ENCODE data around the gene GHDC. TPM values are rescaled to one million over a fixed set of nuclear protein-coding genes. Genes with fewer than 3 reads are reported as not detected.

Gene GHDC
- total and polyA plus RNA-seq, 7 donors: 4.7 to 11.5 (median 7.7) TPM

DNA sequence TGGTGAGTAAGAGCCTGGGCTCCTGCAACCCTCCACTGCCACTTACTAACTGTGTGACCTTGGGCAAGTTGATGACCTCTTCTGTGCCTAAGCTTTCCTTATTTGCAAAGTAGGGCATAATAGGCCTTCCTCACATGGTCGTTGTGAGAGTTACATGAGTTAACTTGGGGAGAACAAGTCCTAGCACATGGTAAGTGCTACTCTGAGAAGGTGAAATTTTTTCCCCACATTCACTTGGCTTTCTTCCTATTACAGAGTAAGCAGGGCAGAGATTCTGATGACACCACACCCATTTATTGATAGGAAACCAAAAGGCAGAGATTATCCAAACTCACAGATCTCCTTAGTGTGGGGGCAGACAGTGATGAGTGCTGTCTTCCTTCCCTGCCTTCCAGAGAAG, 15.0 kb downstream of the GHDC start:
- no peaks in the 10 kb centered on the region for H3K9me3 ChIP-seq
- H3K36me3 ChIP-seq (ENCODE audit: insufficient read depth in 1 of 2, low read depth in 1 of 2): no peaks in the 10 kb centered on the region
- no peak overlapping the region for H3K27ac ChIP-seq
- intact Hi-C loops (cut with DNase I): no loop called here
- H3K27me3 ChIP-seq (ENCODE audit: insufficient read depth in 3 of 3, low read length in 2 of 3): peaks cover 0 to 32% (median 7%) of the 10 kb centered on the region in 3 donors
- WGBS, 3 donors: 18 to 31% (median 28%) methylated on average over 1 of the region's 1 CpG
- TF ChIP-seq, protein P1, sequence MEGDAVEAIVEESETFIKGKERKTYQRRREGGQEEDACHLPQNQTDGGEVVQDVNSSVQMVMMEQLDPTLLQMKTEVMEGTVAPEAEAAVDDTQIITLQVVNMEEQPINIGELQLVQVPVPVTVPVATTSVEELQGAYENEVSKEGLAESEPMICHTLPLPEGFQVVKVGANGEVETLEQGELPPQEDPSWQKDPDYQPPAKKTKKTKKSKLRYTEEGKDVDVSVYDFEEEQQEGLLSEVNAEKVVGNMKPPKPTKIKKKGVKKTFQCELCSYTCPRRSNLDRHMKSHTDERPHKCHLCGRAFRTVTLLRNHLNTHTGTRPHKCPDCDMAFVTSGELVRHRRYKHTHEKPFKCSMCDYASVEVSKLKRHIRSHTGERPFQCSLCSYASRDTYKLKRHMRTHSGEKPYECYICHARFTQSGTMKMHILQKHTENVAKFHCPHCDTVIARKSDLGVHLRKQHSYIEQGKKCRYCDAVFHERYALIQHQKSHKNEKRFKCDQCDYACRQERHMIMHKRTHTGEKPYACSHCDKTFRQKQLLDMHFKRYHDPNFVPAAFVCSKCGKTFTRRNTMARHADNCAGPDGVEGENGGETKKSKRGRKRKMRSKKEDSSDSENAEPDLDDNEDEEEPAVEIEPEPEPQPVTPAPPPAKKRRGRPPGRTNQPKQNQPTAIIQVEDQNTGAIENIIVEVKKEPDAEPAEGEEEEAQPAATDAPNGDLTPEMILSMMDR (IDR thresholded peaks at IDR 0.05): no peak
- peaks cover 10% of the 10 kb centered on the region for H3K4me1 ChIP-seq
- no peak for ATAC-seq
- no peak overlapping the region for H3K4me3 ChIP-seq
- no peak for DNase-seq

DNA sequence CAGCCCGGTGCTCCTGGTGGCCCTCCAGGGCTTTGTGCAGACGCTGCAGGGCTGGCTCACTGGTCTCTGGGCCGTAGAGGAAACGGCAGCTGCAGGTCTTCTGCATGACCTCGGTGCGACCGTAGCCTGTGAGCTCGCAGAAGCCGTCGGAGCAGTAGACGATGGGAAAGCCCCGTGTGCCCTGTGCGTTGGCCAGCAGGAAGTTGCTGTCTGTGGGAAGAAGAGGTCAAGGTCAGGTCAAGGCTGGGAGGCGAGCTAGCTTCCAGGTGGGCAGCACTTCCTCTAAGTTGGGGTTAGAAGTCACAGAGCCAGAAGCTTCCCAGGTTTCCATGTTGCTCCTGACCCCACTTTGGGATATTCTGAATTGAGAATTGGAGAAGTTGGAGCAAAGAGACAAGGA, 15.5 kb downstream of the GHDC start:
- TF ChIP-seq, protein P1 (IDR thresholded peaks at IDR 0.05): no peak
- WGBS, 3 donors: 24 to 37% (median 32%) methylated on average over 14 of the region's 14 CpGs

DNA sequence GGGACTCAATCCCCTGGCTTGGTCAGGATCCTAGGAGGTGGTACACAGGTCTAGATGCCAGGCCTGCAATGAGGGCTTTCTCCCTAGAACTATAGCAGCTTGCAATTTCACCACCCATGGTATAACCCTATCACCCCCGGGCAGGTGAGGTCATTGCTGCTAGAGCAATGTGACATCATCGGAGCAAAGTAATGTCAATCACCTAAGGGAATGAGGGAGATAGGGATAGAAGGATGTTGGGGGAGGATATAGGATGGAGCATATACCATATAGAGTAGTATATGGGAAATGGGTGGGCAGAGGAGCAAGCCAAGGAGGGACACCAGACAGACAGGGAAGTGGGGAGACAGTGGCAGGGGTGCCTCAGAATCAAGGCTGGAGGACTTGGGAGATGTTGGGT, 16.6 kb downstream of the GHDC start:
- peaks cover 0 to 32% (median 7%) of the 10 kb centered on the region in 3 donors for H3K27me3 ChIP-seq (ENCODE audit: insufficient read depth in 3 of 3, low read length in 2 of 3)
- H3K4me3 ChIP-seq: no peak overlapping the region
- intact Hi-C loops (cut with DNase I): no loop called here
- DNase-seq: no peak
- no peaks in the 10 kb centered on the region for H3K9me3 ChIP-seq
- peaks cover 3% of the 10 kb centered on the region for H3K4me1 ChIP-seq
- H3K27ac ChIP-seq: no peak overlapping the region
- H3K36me3 ChIP-seq (ENCODE audit: insufficient read depth in 1 of 2, low read depth in 1 of 2): no peaks in the 10 kb centered on the region
- 85 to 88% (median 87%) methylated on average over 2 of the region's 2 CpGs for WGBS, 3 donors
- ATAC-seq: no peak
- TF ChIP-seq, protein P1 (IDR thresholded peaks at IDR 0.05): no peak

More for the DNA sequence above, 15.5 kb downstream of the GHDC start:
- intact Hi-C loops (cut with DNase I): no loop called here
- no peak for ATAC-seq
- H3K4me1 ChIP-seq: peaks cover 7% of the 10 kb centered on the region
- H3K9me3 ChIP-seq: no peaks in the 10 kb centered on the region
- H3K4me3 ChIP-seq: no peak overlapping the region
- peaks cover 0 to 32% (median 7%) of the 10 kb centered on the region in 3 donors for H3K27me3 ChIP-seq (ENCODE audit: insufficient read depth in 3 of 3, low read length in 2 of 3)
- DNase-seq: no peak
- no peaks in the 10 kb centered on the region for H3K36me3 ChIP-seq (ENCODE audit: insufficient read depth in 1 of 2, low read depth in 1 of 2)
- no peak overlapping the region for H3K27ac ChIP-seq

DNA sequence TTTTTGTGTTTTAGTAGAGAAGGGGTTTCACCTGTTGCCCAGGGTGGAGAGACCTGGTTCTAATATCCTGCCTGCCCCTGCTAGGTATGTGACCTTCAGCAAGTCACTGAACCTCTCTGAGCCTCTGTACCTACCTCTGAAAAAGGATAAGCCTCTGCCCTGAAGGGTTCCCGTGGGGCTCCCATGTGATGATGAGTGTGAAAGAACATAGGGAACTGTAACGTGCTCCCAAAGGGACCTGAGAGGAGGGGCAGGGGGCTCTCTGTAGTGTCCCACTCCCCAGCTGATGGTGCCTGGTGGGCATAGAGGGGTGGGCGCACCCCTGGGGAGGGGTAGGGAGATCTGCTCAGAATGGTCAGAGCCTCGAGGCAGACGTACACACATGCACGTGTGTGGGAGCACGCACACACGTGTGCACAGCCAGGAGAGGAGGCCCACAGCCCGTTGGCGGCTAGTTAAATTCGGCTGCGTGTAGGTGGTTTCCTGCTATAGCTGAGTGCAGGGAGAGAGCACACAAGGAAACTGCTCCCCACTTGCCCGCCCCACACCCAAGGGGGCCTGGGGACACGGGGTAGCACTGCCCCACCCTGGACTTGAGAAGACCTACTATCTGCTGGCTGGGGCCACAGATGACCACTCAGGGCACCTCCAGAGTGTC, 20.0 kb downstream of the GHDC start:
- ATAC-seq (no peak), DNase-seq (no peak)
- Histone ChIP-seq H3K27me3 (ENCODE audit: insufficient read depth in 3 of 3, low read length in 2 of 3) (no peaks in the 10 kb centered on the region), H3K4me3 (no peak overlapping the region), H3K27ac (no peak overlapping the region), H3K4me1 (no peaks in the 10 kb centered on the region), H3K36me3 (ENCODE audit: insufficient read depth in 1 of 2, low read depth in 1 of 2) (no peaks in the 10 kb centered on the region), H3K9me3 (no peaks in the 10 kb centered on the region)
- TF ChIP-seq, protein P1 (IDR thresholded peaks at IDR 0.05): no peak
- WGBS, 3 donors: 67 to 75% (median 68%) methylated on average over 11 to 14 of the region's 14 CpGs
- intact Hi-C loops (cut with DNase I): no loop called here

DNA sequence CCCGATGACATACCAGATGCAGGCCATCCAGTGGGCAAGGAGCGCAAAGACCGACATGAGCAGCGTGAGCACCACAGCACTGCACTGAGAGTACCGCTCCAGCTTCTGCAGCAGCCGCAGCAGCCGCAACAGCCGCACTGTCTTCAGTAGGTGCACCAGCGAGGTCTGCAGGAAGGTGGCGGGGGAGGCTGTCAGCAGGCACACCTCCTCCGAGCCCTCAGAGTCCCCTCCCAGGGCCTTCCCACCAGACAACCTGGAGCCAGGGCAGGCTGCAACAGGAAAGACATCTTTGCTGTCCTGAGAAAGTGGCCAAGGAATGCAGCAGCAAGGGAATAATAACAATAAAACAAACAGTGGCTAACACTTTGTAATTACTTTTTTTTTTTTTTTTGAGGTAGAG, 22.5 kb downstream of the GHDC start:
- Histone ChIP-seq H3K9me3 (no peaks in the 10 kb centered on the region), H3K36me3 (ENCODE audit: insufficient read depth in 1 of 2, low read depth in 1 of 2) (no peaks in the 10 kb centered on the region), H3K27ac (no peak overlapping the region), H3K27me3 (ENCODE audit: insufficient read depth in 3 of 3, low read length in 2 of 3) (no peaks in the 10 kb centered on the region), H3K4me3 (no peak overlapping the region), H3K4me1 (no peaks in the 10 kb centered on the region)
- 56 to 61% (median 57%) methylated on average over 11 of the region's 11 CpGs for WGBS, 3 donors
- DNase-seq: no peak
- no peak for ATAC-seq
- intact Hi-C loops (cut with DNase I): no loop called here
- TF ChIP-seq, protein P1 (IDR thresholded peaks at IDR 0.05): no peak

Measured in psoas muscle (tissue), 8 donors.